ENCODE measurements around the gene GTF2IRD1. TPM values are rescaled to one million over a fixed set of nuclear protein-coding genes. Genes with fewer than 3 reads are reported as not detected.

The GTF2IRD1 gene
- total RNA-seq, 2 experiments from 2014 or later: 0.34 to 1.3 TPM

DNA sequence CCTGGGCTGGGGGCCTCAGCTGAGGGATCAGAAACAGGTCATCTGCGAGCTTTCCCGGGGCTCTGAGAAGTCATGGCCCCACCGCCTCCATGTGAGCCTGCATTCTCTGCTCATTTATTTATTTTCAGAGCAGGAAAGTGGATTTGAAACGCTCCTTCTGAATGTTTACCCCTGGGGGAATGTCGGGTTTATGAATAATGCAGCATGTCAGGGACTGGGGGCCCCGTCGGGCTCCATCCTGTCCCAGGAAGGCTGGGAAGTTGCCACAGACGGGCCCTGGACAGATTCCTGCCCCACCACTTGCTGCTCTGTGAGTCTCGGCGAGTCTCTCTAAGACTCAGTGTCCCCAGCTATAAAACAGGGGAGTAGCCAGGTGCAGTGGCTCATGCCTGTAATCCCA, 11.9 kb upstream of the GTF2IRD1 start:
- no peaks in the 10 kb centered on the region for H3K36me3 Mint-ChIP-seq
- ATAC-seq (ENCODE audit: low read depth) (no peak), DNase-seq (no peak)
- H3K4me3 Mint-ChIP-seq: no peak overlapping the region
- no peak overlapping the region for H3K27ac Mint-ChIP-seq
- H3K27me3 Mint-ChIP-seq: no peaks in the 10 kb centered on the region
- H3K9me3 Mint-ChIP-seq: peaks cover under 1% of the 10 kb centered on the region
- POLR2A ChIA-PET: no interaction called here
- H3K4me1 Mint-ChIP-seq: no peaks in the 10 kb centered on the region

DNA sequence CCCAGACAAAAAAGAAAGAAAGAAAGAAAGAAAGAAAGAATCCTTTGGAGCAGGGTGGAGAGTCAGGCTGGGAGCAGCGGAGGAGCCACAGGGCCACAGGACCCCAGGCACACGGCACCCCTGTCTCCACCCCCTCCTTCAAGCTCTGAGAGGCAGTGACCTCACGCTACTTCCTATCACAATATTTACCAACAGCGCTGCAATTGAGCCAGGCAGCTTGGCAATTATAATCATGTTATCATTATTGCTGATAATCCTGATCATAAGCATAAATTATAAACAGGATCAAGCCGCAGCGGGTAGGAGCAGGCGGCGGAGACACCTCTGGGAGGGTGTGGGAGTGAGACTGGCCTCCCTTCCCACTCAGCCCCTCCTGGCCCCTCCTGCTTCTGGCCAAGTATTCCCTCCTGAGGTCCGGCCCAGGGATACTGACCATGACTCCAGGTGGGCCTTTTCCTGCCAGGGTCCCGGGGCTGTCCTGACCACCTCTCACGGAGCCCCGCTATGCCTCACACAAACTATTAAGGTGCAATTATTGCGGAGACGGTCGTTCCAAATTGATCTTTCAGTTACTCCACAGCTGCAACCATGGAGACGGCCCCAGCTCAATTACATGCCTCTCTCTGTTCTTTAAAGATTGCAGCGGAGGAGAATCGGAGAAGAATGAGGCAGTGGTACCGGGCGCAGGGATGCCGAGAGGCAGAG, 10.0 kb upstream of the GTF2IRD1 start:
- no peak for DNase-seq
- no peak for ATAC-seq (ENCODE audit: low read depth)
- peaks cover 3% of the 10 kb centered on the region for H3K27me3 Mint-ChIP-seq
- H3K27ac Mint-ChIP-seq: no peak overlapping the region
- no peaks in the 10 kb centered on the region for H3K9me3 Mint-ChIP-seq
- no peaks in the 10 kb centered on the region for H3K36me3 Mint-ChIP-seq
- H3K4me3 Mint-ChIP-seq: no peak overlapping the region
- POLR2A ChIA-PET: no interaction called here
- no peaks in the 10 kb centered on the region for H3K4me1 Mint-ChIP-seq

GRCh38 chr7:74449144-74449543, 4.6 kb upstream of the GTF2IRD1 start:
- DNase-seq (no peak), ATAC-seq (ENCODE audit: low read depth) (no peak)
- Mint-ChIP-seq H3K27ac (no peak overlapping the region), H3K36me3 (no peaks in the 10 kb centered on the region), H3K4me1 (peaks cover 13% of the 10 kb centered on the region), H3K4me3 (no peak overlapping the region), H3K9me3 (no peaks in the 10 kb centered on the region), H3K27me3 (peaks cover 18% of the 10 kb centered on the region)
- POLR2A ChIA-PET: interaction anchor here (1.0 kb wide), 1 partner anchor 193 kb away, joined by 3 read pairs; no protein-coding TSS in a partner anchor

DNA sequence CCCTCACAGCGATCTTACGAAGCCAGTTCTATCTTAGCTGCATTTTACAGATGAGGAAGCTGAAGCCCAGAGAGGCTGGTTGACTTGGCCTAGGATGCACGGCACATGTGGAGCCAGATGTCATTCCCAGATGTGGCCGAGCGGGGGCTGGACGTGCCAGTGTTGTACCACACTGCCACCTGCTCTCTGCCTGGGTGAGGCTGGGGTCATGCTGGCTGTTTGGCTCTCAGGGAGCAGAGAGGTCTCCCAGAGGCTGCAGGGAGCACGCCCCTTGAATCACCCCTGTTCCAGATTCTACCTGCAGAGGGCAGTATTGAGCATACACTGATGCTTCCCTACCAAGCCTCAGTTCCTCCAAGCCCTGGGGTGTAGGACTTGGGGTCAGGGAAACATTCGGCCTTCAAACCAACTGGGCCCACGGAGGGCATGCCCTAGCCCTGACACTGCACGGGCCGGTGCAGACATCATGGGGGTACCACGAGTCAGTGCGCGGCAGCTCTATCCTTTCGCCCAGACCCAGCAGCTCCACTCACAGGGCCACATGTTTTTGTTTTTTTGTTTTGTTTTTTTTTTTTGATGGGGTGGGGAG, 3.8 kb upstream of the GTF2IRD1 start:
- no peak for ATAC-seq (ENCODE audit: low read depth)
- Mint-ChIP-seq H3K36me3 (no peaks in the 10 kb centered on the region), H3K27me3 (peaks cover 21% of the 10 kb centered on the region), H3K9me3 (no peaks in the 10 kb centered on the region), H3K4me3 (no peak overlapping the region), H3K4me1 (peaks cover 13% of the 10 kb centered on the region), H3K27ac (no peak overlapping the region)
- POLR2A ChIA-PET: interaction anchor here (1.0 kb wide), 1 partner anchor 192 kb away, joined by 3 read pairs; no protein-coding TSS in a partner anchor
- peak; percentile 56 for DNase-seq

DNA sequence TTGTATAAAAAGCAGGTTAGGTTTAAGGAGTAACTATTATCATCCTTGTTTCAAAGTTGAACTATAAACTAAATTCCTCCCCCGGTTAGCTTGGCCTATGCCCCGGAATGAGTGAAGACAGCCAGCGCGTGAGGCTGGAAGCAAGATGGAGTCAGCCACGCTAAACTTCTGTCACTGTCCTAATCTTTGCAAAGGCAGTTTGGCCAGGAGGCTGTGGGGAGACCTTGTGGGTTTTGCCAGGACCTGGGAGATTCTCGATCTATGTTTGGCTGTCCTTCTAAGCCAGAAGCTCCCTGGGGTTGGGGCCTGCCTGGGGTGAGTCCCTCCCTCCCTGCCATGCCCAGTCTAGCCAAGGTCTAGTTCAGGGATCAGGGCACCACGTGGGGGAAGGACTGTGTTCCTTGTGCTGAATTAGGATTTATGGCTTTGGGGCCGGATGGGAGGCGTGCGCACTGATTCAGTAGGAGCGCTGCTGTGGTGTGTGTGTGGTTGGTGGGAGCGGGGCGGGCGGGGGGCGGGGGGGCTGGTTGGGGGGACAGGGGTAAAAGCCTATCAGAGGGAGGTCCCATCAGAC, 871 bp upstream of the GTF2IRD1 start:
- DNase-seq: peak; percentile 37
- H3K27ac Mint-ChIP-seq: peak overlapping the region; percentile 38
- no peak for ATAC-seq (ENCODE audit: low read depth)
- H3K9me3 Mint-ChIP-seq: no peaks in the 10 kb centered on the region
- H3K4me3 Mint-ChIP-seq: peak overlapping the region; percentile 57
- peaks cover 29% of the 10 kb centered on the region for H3K27me3 Mint-ChIP-seq
- H3K36me3 Mint-ChIP-seq: no peaks in the 10 kb centered on the region
- H3K4me1 Mint-ChIP-seq: peaks cover 13% of the 10 kb centered on the region
- POLR2A ChIA-PET: no interaction called here

GRCh38 chr7:74454021-74454924, 567 bp downstream of the GTF2IRD1 start:
- DNase-seq (no peak), ATAC-seq (ENCODE audit: low read depth) (no peak)
- H3K36me3 Mint-ChIP-seq: no peaks in the 10 kb centered on the region
- POLR2A ChIA-PET: no interaction called here
- H3K9me3 Mint-ChIP-seq: no peaks in the 10 kb centered on the region
- peaks cover 13% of the 10 kb centered on the region for H3K4me1 Mint-ChIP-seq
- H3K27me3 Mint-ChIP-seq: peaks cover 25% of the 10 kb centered on the region
- peak overlapping the region; percentile 30 for H3K4me3 Mint-ChIP-seq
- no peak overlapping the region for H3K27ac Mint-ChIP-seq

DNA sequence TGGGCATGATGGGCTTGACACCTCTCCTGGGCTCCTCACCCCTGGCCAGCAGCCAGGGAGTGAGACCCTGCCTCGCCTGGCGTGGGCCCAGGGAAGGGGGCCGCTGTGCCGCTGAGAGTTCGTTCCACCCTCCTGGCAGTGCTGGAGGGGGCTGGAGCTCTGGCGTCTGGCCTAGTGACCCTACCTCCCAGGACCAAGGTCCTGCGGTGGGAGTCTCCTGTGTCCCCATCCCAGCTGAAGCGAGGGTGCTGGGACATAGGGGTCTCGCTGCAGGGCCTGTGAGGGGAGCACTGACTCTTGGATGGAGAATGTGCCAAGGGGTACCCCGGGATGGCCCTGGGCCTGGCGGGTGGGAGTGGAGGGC, 1.2 kb downstream of the GTF2IRD1 start:
- no peak overlapping the region for H3K27ac Mint-ChIP-seq
- POLR2A ChIA-PET: no interaction called here
- peaks cover 13% of the 10 kb centered on the region for H3K4me1 Mint-ChIP-seq
- ATAC-seq (ENCODE audit: low read depth): no peak
- no peaks in the 10 kb centered on the region for H3K9me3 Mint-ChIP-seq
- no peak for DNase-seq
- no peak overlapping the region for H3K4me3 Mint-ChIP-seq
- no peaks in the 10 kb centered on the region for H3K36me3 Mint-ChIP-seq
- peaks cover 20% of the 10 kb centered on the region for H3K27me3 Mint-ChIP-seq

DNA sequence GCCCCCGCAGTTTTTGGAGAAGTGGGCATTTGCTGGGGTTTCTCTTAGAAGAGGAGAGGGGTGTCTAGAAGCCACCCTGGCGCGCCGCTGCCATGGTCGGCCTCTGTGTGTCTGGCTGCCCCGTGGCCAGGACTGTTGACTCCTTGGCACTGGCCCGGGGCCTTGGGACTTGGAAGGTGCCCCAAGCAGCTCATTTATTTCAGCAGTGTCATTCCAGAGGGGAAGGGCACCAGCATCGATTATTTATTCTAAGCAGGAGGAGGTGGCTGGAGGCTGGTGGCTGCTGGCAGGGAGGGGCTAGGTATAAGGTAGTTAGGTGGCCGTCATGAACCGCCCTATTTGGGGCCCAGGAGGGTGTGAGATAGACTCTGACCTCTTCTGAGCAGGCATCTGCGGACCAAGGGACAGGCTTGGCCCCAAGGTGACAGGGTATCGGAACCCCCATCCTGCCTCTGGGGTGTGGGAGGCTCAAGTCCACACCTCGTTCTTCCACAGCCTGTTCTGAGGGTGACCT, 1.6 kb downstream of the GTF2IRD1 start:
- Mint-ChIP-seq H3K9me3 (no peaks in the 10 kb centered on the region), H3K27ac (no peak overlapping the region), H3K36me3 (no peaks in the 10 kb centered on the region), H3K4me3 (no peak overlapping the region), H3K4me1 (peaks cover 13% of the 10 kb centered on the region), H3K27me3 (peaks cover 18% of the 10 kb centered on the region)
- no peak for DNase-seq
- POLR2A ChIA-PET: no interaction called here
- ATAC-seq (ENCODE audit: low read depth): no peak

DNA sequence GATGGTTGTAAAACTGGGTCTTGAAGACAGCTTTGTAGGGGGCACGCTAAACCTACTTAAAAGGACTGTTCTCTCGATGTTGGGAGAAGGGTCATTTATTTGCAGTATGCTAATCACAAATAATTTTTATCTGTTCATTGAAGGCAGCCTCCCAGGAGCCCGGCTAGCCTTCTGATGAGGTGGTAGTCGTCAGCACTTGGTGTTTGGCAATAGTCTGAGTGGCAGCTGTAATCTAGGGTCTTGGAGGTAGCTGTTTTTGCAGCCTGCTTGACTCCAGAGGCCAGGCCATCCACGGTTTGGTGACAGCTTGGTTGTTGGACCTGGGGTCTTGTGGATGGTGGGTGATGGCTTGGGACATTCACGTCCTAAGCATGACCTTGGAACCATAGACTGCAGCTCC, 2.2 kb downstream of the GTF2IRD1 start:
- Mint-ChIP-seq H3K4me1 (peaks cover 10% of the 10 kb centered on the region), H3K27ac (no peak overlapping the region), H3K9me3 (no peaks in the 10 kb centered on the region), H3K4me3 (no peak overlapping the region), H3K27me3 (peaks cover 18% of the 10 kb centered on the region), H3K36me3 (no peaks in the 10 kb centered on the region)
- ATAC-seq (ENCODE audit: low read depth): no peak
- no peak for DNase-seq
- POLR2A ChIA-PET: no interaction called here

DNA sequence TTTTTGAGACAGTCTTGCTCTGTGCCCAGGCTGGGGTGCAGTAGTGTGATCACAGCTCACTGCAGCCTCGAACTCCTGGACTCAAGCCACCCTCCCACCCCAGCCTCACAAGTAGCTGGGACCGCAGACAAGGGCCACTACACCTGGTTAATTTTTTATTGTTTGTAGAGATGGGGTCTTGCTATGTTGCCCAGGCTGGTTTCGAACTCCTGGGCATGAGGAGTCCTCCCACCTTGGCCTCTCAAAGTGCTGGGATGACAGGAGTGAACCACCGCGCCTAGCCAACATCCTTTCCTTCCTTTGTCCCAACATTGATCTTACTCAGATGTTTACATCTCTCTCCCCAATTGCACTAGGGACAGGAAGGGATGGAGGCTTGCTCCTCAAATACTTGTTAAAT, 3.3 kb downstream of the GTF2IRD1 start:
- no peak overlapping the region for H3K4me3 Mint-ChIP-seq
- no peaks in the 10 kb centered on the region for H3K9me3 Mint-ChIP-seq
- H3K36me3 Mint-ChIP-seq: no peaks in the 10 kb centered on the region
- no peak overlapping the region for H3K27ac Mint-ChIP-seq
- peaks cover 10% of the 10 kb centered on the region for H3K4me1 Mint-ChIP-seq
- peaks cover 18% of the 10 kb centered on the region for H3K27me3 Mint-ChIP-seq
- no peak for DNase-seq
- POLR2A ChIA-PET: no interaction called here
- ATAC-seq (ENCODE audit: low read depth): no peak

DNA sequence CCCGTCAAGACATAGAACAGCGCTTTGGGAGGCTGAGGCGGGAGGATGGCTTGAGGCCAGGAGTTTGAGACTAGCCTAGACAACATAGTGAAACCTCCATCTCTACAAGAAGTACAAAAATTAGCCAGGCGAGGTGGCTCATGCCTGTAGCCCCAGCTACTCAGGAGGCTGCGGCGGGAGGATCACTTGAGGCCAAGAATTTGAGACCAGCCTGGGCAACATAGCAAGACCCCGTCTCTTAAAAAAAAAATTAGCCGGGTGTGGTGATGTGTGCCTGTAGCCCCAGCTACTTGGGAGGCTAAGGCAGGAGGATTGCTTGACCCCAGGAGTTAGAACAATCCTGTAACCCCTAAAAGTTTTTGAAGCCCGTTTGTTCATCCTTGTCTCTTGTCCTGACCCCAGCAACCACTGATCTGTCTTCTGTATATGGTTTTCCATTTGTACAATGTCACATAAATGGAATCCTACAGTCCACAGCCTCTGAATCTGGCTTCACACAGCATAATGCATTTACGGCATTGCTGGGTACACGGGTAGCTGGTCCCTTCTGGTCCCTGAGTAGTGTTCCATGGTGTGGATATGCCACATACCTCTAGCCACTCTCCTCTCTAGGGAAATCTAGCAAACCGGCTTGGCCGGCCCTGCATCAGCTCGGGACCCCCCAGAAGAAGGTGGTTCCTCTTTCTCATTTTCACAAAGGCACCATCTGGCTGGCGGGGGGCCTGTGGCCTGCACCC, 8.4 kb downstream of the GTF2IRD1 start:
- no peaks in the 10 kb centered on the region for H3K36me3 Mint-ChIP-seq
- no peaks in the 10 kb centered on the region for H3K9me3 Mint-ChIP-seq
- DNase-seq (no peak), ATAC-seq (ENCODE audit: low read depth) (no peak)
- H3K4me1 Mint-ChIP-seq: peaks cover 4% of the 10 kb centered on the region
- POLR2A ChIA-PET: no interaction called here
- no peak overlapping the region for H3K4me3 Mint-ChIP-seq
- no peak overlapping the region for H3K27ac Mint-ChIP-seq
- H3K27me3 Mint-ChIP-seq: no peaks in the 10 kb centered on the region

DNA sequence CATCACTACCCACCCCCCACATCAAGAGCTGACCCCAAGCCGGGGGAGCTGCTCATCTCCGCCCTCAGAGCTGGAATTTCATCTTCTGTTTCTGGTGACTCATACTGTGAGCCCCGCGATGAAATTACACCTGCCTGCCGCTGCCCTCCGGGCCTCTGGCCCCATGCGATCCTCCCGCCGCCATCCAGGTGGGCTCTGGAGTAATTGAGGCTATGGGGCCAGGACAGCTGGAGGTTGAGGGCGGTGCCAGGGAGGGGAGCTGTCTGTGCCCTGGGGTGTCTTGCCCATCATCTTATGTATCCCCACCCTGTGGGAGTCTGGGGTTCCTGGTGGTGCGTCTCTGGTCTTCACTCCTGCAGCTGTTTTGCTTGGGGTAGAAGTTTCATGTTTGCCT, 9.0 kb downstream of the GTF2IRD1 start:
- H3K27me3 Mint-ChIP-seq: no peaks in the 10 kb centered on the region
- DNase-seq (no peak), ATAC-seq (ENCODE audit: low read depth) (no peak)
- no peak overlapping the region for H3K27ac Mint-ChIP-seq
- no peak overlapping the region for H3K4me3 Mint-ChIP-seq
- no peaks in the 10 kb centered on the region for H3K9me3 Mint-ChIP-seq
- H3K4me1 Mint-ChIP-seq: peaks cover 4% of the 10 kb centered on the region
- no peaks in the 10 kb centered on the region for H3K36me3 Mint-ChIP-seq
- POLR2A ChIA-PET: no interaction called here

Measured in activated naive CD8-positive, alpha-beta T cell treated with anti-CD3 and anti-CD28 coated beads, Interleukin-2, amount 10 ng/mL, durations not matched to agents 7 days and 5 days (primary cell).